Lung (tissue), 12 donors: ENCODE measurements around the gene IGLON5. TPM values are rescaled to one million over a fixed set of nuclear protein-coding genes. Genes with fewer than 3 reads are reported as not detected.

Experiments used
- ATAC-seq: fragments of 200-7000 bp; cut with Tn5 transposase; one replicate; pipeline ENCODE4 v1.9.1; 2020; ENCODE audit warnings: moderate number of reproducible peaks; ENCODE audit not compliant: insufficient read depth, low FRiP score
- DNase-seq, 3 donors: peaks; one replicate each; pipeline ENCODE4 v3.0.0-alpha.2; 2013 to 2017
- H3K27ac ChIP-seq, 2 donors: one replicate each; pipeline ENCODE4 v1.5.1; 2013; ENCODE audit warnings: mild to moderate bottlenecking in 2 of 2, moderate library complexity in 2 of 2, control low read depth in 1 of 2, inconsistent platforms in 1 of 2, low read depth in 1 of 2, low read length in 1 of 2
- H3K27me3 ChIP-seq, 3 donors: one replicate each; pipeline ENCODE4 v1.5.1; 2013; ENCODE audit warnings: low read length in 2 of 3; ENCODE audit not compliant: control insufficient read depth in 3 of 3, insufficient read depth in 3 of 3
- H3K36me3 ChIP-seq, 4 donors: one replicate each; pipeline ENCODE4 v1.5.1; 2013; ENCODE audit warnings: low read length in 4 of 4, mild to moderate bottlenecking in 1 of 4, moderate library complexity in 1 of 4; ENCODE audit not compliant: control insufficient read depth in 4 of 4, insufficient read depth in 4 of 4
- H3K4me1 ChIP-seq, 5 donors: one replicate each; pipeline ENCODE4 v1.5.1; 2013; ENCODE audit warnings: low read length in 5 of 5, mild to moderate bottlenecking in 2 of 5, moderate library complexity in 1 of 5; ENCODE audit not compliant: control insufficient read depth in 5 of 5, insufficient read depth in 5 of 5
- H3K4me3 ChIP-seq: one replicate; pipeline ENCODE4 v1.5.1; 2013; ENCODE audit warnings: mild to moderate bottlenecking, control low read depth, moderate library complexity
- H3K9ac ChIP-seq, 2 donors: one replicate each; pipeline ENCODE4 v1.5.1; 2013; ENCODE audit warnings: low read length in 2 of 2, control low read depth in 1 of 2; ENCODE audit not compliant: insufficient read depth in 1 of 2
- H3K9me3 ChIP-seq, 4 donors: one replicate each; pipeline ENCODE4 v1.5.1; 2013; ENCODE audit warnings: low read length in 3 of 4, mild to moderate bottlenecking in 1 of 4, moderate library complexity in 1 of 4; ENCODE audit not compliant: control insufficient read depth in 4 of 4, insufficient read depth in 3 of 4
- WGBS, 2 donors: extraction: QIAGEN DNeasy Blood & Tissue Kit; methylation state at CpG; one replicate each; pipeline ENCODE4 v1.1.7; 2013; 5-methylcytosine and 5-hydroxymethylcytosine counted together
- polyA plus RNA-seq, 2 donors: library from polyadenylated mRNA; stranded (reverse); fragments of 200-250 nt; gene quantifications; one replicate each; pipeline ENCODE4 v1.2.1, GENCODE V29; 2013
- total RNA-seq, 2 donors: library from RNA; depleted of rRNA in 1 of 2; stranded (reverse); fragments of >200 nt in 1 of 2; gene quantifications; one replicate each; pipeline ENCODE4 v1.2.1, GENCODE V29; 2014 to 2021
- TF ChIP-seq, protein P1 (sequence below): IDR thresholded peaks from 2 replicates; pipeline ENCODE4 v1.5.1; 2012; ENCODE audit warnings: mild to moderate bottlenecking; ENCODE audit errors: control extremely low read depth, extremely low read depth
- donor health status: control.
- donor health status: control.
- donor health status: Bipolar disorder and iron deficiency.
- donor health status: healthy.
- donor health status: DM: yes; HTN: yes; CAD: no.

IGLON5 gene
- total and polyA plus RNA-seq, 4 donors = 0.09 to 0.43 (median 0.18) TPM; not detected in 1

DNA sequence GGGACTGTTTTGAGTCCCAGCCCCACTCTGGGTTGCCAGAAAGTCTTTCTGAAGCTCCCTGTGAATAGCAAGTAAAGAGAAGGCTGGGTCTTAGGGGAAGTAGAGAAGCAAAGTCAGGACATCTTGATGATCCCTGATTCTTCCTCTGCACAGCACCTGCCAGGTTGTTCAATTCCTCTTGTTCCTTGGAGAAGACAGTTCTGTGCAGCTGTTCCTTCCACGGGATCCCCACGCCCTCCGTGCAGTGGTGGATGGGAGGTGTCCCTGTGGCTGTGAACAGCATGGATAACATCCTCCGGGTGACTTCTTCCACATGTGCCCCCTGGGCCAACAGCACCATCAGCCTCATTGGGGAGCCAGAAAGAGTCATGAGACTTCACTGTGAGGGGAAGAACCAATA is 29.1 kb upstream of the IGLON5 start:
- no peak for ATAC-seq
- no peak for DNase-seq
- H3K36me3 ChIP-seq = no peaks in the 10 kb centered on the region
- WGBS, 2 donors = 84 to 89% methylated on average over 4 of the region's 4 CpGs
- TF ChIP-seq, protein P1, sequence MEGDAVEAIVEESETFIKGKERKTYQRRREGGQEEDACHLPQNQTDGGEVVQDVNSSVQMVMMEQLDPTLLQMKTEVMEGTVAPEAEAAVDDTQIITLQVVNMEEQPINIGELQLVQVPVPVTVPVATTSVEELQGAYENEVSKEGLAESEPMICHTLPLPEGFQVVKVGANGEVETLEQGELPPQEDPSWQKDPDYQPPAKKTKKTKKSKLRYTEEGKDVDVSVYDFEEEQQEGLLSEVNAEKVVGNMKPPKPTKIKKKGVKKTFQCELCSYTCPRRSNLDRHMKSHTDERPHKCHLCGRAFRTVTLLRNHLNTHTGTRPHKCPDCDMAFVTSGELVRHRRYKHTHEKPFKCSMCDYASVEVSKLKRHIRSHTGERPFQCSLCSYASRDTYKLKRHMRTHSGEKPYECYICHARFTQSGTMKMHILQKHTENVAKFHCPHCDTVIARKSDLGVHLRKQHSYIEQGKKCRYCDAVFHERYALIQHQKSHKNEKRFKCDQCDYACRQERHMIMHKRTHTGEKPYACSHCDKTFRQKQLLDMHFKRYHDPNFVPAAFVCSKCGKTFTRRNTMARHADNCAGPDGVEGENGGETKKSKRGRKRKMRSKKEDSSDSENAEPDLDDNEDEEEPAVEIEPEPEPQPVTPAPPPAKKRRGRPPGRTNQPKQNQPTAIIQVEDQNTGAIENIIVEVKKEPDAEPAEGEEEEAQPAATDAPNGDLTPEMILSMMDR = no peak
- H3K9me3 ChIP-seq = peaks cover 0 to 16% (median 0%) of the 10 kb centered on the region in 4 donors
- no peak overlapping the region for H3K9ac ChIP-seq
- H3K27ac ChIP-seq = no peak overlapping the region
- H3K4me1 ChIP-seq = no peaks in the 10 kb centered on the region
- H3K4me3 ChIP-seq = no peak overlapping the region
- H3K27me3 ChIP-seq = peaks cover 0 to 4% (median 0%) of the 10 kb centered on the region in 3 donors

DNA sequence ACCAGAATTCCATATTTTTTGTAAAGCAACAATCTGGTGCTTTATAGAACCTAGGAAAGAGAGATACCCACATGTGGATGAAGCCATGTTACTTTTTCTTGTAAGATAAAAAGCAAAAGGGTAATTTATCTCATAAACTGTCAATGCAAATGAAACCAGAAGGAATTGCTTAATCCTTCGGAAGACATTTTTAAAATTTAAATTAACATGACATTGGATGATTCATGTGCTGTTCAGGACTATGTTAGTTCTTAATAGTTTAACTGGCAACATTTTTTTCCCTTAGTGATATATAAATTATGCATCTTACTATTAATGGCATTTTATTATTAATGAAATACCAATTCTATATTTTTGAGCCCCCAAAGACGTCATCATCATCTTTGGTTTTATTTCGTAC is 25.8 kb upstream of the IGLON5 start:
- no peak overlapping the region for H3K9ac ChIP-seq
- no peaks in the 10 kb centered on the region for H3K36me3 ChIP-seq
- DNase-seq (no peak), ATAC-seq (no peak)
- TF ChIP-seq, protein P1 = no peak
- 88 to 89% methylated on average over 3 of the region's 3 CpGs for WGBS, 2 donors
- H3K4me1 ChIP-seq = no peaks in the 10 kb centered on the region
- H3K9me3 ChIP-seq = peaks cover 0 to 15% (median 0%) of the 10 kb centered on the region in 4 donors
- peaks cover 0 to 6% (median 3%) of the 10 kb centered on the region in 3 donors for H3K27me3 ChIP-seq
- no peak overlapping the region for H3K4me3 ChIP-seq
- no peak overlapping the region for H3K27ac ChIP-seq

DNA sequence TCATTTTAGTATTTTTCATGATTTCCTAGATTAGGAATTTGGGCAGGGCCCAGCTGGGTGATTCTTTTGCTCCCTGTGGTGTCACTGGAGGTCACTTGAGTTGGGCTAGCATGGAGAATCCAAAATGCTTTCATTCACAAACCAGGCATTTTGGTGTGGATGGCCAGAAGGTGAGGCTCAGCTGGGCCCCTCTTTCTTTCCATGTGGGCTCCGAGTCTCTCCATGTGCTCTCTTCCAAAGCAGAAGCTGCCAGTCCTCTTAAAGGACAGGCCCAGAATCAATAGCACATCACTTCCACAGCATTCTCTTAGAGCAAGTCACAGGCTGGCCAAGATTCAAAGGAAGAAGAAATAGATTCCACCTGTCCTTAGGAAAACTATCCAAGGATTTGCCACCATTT is 21.8 kb upstream of the IGLON5 start:
- Histone ChIP-seq H3K27me3 (peaks cover 0 to 6% (median 3%) of the 10 kb centered on the region in 3 donors), H3K36me3 (no peaks in the 10 kb centered on the region), H3K9ac (no peak overlapping the region), H3K9me3 (peaks cover 0 to 5% (median 0%) of the 10 kb centered on the region in 4 donors), H3K4me1 (no peaks in the 10 kb centered on the region), H3K4me3 (no peak overlapping the region), H3K27ac (no peak overlapping the region)
- no peak for ATAC-seq
- no peak for DNase-seq
- 77 to 100% methylated on average over 1 of the region's 1 CpG for WGBS, 2 donors
- TF ChIP-seq, protein P1 = no peak

DNA sequence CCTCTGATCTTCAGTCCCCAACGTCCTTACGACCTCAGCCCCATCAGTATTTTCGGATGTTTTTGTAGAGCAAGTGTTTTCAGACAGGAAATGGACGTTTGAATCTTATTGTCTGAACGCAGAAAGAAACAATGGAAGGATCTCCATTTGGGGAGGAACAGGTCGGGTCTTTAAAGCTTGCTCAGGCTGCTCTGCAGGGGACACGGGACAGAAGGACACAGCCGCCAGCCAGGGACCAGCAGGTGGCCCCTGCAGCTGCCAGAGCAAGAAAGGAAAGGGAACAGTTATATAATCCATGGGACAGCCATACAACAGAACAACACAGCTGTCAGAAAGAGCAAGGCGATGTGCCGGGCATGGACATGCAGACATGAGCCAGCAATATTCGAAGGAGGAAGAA is 18.5 kb upstream of the IGLON5 start:
- no peak overlapping the region for H3K9ac ChIP-seq
- no peak overlapping the region for H3K27ac ChIP-seq
- no peaks in the 10 kb centered on the region for H3K36me3 ChIP-seq
- H3K27me3 ChIP-seq = peaks cover 0 to 11% (median 3%) of the 10 kb centered on the region in 3 donors
- WGBS, 2 donors = 34 to 47% methylated on average over 11 of the region's 11 CpGs
- ATAC-seq = no peak
- TF ChIP-seq, protein P1 = no peak
- peaks cover 0 to 5% (median 0%) of the 10 kb centered on the region in 4 donors for H3K9me3 ChIP-seq
- peak overlapping the region; percentile 9 for H3K4me3 ChIP-seq
- no peaks in the 10 kb centered on the region for H3K4me1 ChIP-seq
- no peak for DNase-seq
